Body of pancreas (tissue), 4 donors: ENCODE data around the gene LTBP2. TPM values are rescaled to one million over a fixed set of nuclear protein-coding genes. Genes with fewer than 3 reads are reported as not detected.
A peak's percentile ranks its signal among the peaks of the same experiment; 100 is the strongest.

Experiments
- ATAC-seq: fragments of 150-250 bp; one replicate; pipeline ENCODE4 v1.9.1; 2016
- DNase-seq, 4 donors: peaks; one replicate each; pipeline ENCODE4 v3.0.0-alpha.2; 2019
- H3K27ac ChIP-seq, 4 donors: fragments of 200-600 bp; sonication (generic); 1 replicate in 3 of 4; 2 replicates in 1 of 4; pipeline versions ENCODE4 v1.5.1 to v1.6.1; 2016 to 2019; ENCODE audit warnings: mild to moderate bottlenecking in 1 of 4, mixed read lengths in 1 of 4, moderate library complexity in 1 of 4
- H3K27me3 ChIP-seq, 2 donors: fragments of 200-600 bp; sonication (generic); one replicate each; pipeline ENCODE4 v1.6.0; 2016; ENCODE audit warnings: mild to moderate bottlenecking in 1 of 2
- H3K36me3 ChIP-seq, 2 donors: fragments of 200-600 bp; sonication (generic); replicated peaks in 1 of 2; 2 replicates each; pipeline ENCODE4 v1.5.1; 2016; ENCODE audit warnings: low read depth in 2 of 2; ENCODE audit not compliant: insufficient read depth in 1 of 2
- H3K4me1 ChIP-seq: fragments of 200-600 bp; sonication (generic); one replicate; pipeline ENCODE4 v1.6.0; 2016
- H3K4me3 ChIP-seq, 2 donors: fragments of 200-600 bp; sonication (generic); 1 replicate in 1 of 2; 2 replicates in 1 of 2; pipeline ENCODE4 v1.5.1; 2016 to 2019
- H3K9me3 ChIP-seq, 3 donors: fragments of 200-600 bp; sonication (generic); 1 replicate in 2 of 3; 2 replicates in 1 of 3; pipeline ENCODE4 v1.5.1; 2016
- POLR2A ChIP-seq, 3 donors: fragments of 450-650 bp; IDR thresholded peaks; one replicate each; pipeline ENCODE4 v1.6.1; 2016; ENCODE audit warnings: antibody characterized with exemption in 3 of 3, mild to moderate bottlenecking in 2 of 3
- WGBS, 2 donors: methylation state at CpG; one replicate each; pipeline ENCODE4 v1.1.5; 2017; 5-methylcytosine and 5-hydroxymethylcytosine counted together
- intact Hi-C: fragments of 100-400 bp; cut with DNase I; formaldehyde crosslinking; loops from one replicate; pipeline ENCODE4 v1.15.1; 2023
- total RNA-seq, 2 donors: library from RNA; depleted of rRNA; stranded (reverse); fragments of >200 nt; gene quantifications; one replicate each; pipeline ENCODE4 v1.1.0, GENCODE V29; 2016
- TF ChIP-seq, protein P1 (sequence below), 7 experiments: fragments of 450-650 bp in 4 of 7; fragments of 200-600 bp in 3 of 7; sonication (generic) in 3 of 7; IDR thresholded peaks; one replicate each; pipeline ENCODE4 v1.5.1; 2016 to 2019; ENCODE audit warnings: antibody characterized with exemption in 7 of 7

LTBP2 gene
- total RNA-seq, 2 donors from 2014 or later, result 15.8 to 20.4 TPM

DNA sequence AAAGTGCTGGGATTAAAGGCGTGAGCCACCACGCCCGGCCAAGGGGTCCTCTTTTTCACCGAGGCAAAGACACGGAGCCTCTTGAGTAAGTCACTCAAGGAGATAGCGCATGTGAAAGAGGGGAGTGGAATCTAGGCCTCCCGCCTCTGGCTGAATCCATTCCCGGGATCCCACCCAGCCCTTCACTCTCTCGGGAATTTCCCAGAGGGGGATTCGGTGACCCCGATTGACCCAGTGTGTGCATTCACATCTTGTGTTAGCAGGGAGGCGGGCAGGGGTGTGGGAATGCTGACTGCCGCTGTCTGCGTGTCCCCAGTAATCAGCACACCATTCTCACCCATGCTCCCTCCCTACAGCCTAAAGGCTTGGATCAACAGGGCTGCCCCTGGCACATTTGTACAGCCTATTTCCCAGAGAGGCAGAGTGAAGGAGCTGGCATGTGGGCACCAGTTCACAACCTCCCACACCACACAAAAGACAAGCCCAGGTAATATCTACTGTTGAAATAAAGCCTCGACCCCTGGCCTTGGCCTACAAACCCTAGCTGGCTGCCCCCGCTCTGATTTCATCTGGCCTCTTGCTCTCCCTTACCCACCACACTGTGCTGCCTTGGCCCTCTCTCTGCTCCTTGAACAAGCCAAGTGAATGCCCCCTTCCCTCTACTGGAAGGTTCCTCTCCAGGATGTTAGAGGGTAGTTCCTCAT lies 1.3 kb upstream of the LTBP2 start:
- Histone ChIP-seq H3K4me3 (no peak overlapping the region), H3K4me1 (peaks cover 67% of the 10 kb centered on the region), H3K27ac (no peak overlapping the region), H3K27me3 (no peaks in the 10 kb centered on the region), H3K9me3 (no peaks in the 10 kb centered on the region), H3K36me3 (no peaks in the 10 kb centered on the region)
- intact Hi-C loops, result no loop called here
- WGBS, 2 donors, result 53 to 54% methylated on average over 16 of the region's 16 CpGs
- DNase-seq, result no peak
- ATAC-seq, result no peak
- no peak for TF ChIP-seq POLR2A (IDR thresholded peaks at IDR 0.05)
- TF ChIP-seq, protein P1, sequence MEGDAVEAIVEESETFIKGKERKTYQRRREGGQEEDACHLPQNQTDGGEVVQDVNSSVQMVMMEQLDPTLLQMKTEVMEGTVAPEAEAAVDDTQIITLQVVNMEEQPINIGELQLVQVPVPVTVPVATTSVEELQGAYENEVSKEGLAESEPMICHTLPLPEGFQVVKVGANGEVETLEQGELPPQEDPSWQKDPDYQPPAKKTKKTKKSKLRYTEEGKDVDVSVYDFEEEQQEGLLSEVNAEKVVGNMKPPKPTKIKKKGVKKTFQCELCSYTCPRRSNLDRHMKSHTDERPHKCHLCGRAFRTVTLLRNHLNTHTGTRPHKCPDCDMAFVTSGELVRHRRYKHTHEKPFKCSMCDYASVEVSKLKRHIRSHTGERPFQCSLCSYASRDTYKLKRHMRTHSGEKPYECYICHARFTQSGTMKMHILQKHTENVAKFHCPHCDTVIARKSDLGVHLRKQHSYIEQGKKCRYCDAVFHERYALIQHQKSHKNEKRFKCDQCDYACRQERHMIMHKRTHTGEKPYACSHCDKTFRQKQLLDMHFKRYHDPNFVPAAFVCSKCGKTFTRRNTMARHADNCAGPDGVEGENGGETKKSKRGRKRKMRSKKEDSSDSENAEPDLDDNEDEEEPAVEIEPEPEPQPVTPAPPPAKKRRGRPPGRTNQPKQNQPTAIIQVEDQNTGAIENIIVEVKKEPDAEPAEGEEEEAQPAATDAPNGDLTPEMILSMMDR (IDR thresholded peaks at IDR 0.05), result no peak

DNA sequence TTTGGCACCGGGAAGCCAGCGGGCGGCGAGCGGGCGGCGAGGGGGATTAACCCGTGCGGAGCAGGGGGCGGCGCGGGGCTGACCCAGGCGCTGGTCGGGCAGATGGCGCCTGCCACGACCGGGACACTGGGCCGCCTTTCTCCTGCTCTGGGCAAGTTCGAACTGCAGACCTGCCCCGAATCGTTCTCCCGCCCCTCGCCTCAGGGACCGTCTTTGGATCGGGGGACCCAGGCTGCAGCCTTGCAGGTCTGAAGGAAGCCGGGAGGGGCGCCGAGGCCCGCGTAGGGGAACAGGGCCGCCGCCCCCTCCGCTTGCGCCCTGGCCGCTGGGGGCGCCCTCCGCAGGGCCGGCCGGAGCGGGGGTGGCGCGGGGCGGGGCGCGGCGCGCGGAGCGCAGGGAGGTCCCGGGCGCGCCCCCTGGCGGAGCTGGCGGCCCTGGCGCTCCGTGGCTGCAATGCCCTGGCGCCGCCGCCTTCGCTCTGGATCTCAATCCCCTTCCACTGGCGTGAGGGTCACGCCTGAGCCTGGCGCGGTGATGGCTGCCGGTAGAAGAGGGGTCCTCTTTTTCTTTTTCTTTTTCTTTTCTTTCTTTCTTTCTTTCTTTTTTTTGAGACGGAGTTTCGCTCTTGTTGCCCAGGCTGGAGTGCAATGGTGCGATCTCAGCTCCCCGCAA lies 449 bp upstream of the LTBP2 start:
- H3K36me3 ChIP-seq, result no peaks in the 10 kb centered on the region
- H3K27ac ChIP-seq, result peak overlapping the region in 1 of 4 donors; percentile 19
- DNase-seq (peak; percentile 80 to 90 (median 84)), ATAC-seq (peak; percentile 81)
- H3K4me3 ChIP-seq, result peak overlapping the region; percentile 58 to 62
- WGBS, 2 donors, result 11 to 18% methylated on average over 16 to 30 of the region's 69 CpGs
- intact Hi-C loops, result no loop called here
- H3K4me1 ChIP-seq, result peaks cover 58% of the 10 kb centered on the region
- H3K9me3 ChIP-seq, result no peaks in the 10 kb centered on the region
- peak in 2 of 3 donors; percentile 15 to 24 for TF ChIP-seq POLR2A (IDR thresholded peaks at IDR 0.05)
- TF ChIP-seq, protein P1 (IDR thresholded peaks at IDR 0.05), result peak; percentile 48 to 98 (median 87)
- no peaks in the 10 kb centered on the region for H3K27me3 ChIP-seq

DNA sequence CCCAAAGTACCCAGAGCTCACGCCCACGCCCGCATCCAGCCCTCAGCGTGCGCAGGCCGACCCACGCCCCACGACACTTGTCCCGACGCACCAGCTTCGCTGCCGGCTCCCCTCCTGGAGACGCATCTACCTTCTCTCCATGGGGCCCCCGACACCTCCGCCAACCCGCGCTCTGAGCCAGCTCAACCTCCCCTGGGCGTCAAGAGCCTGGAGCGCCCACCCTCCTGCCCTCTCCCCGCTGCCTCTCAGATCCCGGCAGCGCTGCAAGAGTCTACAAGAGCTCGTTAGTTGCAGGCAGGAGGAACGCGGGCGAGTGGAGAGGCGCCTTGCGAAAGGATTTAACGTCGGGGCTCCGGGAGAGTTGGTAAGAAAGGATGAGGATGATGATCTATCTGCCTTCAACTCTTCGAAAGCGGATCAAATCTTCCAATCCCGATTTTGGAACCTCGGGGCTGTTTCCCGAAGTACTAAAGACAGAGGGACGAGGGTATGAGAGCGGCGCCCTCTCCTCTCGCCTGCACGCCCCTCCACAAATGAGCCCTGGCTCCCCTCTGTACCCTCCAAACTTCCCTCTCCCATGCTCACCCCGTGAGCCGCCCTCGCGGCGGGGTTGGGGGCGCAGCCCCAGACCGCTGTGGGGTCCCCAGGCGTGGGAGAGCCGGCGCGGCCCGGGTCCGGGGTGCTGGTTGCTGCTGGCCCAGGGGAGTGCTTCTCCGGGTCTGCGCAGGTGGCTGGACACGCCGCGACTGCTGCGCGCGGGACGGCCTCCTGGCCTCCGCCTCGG lies 979 bp downstream of the LTBP2 start:
- intact Hi-C loops, result no loop called here
- no peaks in the 10 kb centered on the region for H3K9me3 ChIP-seq
- DNase-seq, result no peak
- TF ChIP-seq POLR2A (IDR thresholded peaks at IDR 0.05), result no peak
- TF ChIP-seq, protein P1 (IDR thresholded peaks at IDR 0.05), result no peak
- H3K27me3 ChIP-seq, result no peaks in the 10 kb centered on the region
- no peak overlapping the region for H3K27ac ChIP-seq
- 52 to 74% methylated on average over 51 to 63 of the region's 65 CpGs for WGBS, 2 donors
- H3K4me1 ChIP-seq, result peaks cover 45% of the 10 kb centered on the region
- no peak for ATAC-seq
- no peak overlapping the region for H3K4me3 ChIP-seq
- no peaks in the 10 kb centered on the region for H3K36me3 ChIP-seq

DNA sequence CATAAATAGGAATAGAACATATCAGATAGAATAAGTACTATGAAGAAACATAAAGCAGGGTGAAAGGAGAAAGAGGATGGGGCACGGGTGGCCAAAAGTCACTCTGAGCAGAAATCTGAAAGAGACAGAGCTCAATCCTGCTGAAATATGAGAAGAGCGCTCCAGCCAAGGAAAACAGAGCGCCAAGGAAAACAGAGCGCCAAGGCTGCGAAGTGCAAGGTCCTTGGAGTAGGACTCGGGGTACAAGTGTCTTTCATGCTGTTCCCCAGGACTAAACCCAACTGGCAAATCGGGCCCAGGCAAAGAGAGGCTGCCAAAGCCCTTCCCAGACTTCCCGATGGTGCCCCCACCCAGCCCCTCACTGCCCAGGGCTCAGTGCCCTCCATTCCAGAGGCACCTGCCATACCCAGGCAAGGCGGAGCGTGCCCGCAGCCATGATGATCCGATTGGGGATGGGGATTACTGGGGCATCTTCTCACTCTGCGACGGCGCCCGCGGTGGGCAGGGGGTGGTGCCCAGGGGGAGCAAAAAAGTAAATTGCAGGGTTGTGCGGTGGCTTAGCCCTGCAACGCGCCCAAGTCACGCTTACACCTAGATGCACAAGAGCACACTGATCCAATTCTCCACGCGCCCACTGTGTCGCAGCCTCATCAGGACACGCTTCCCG lies 1.7 kb downstream of the LTBP2 start:
- Histone ChIP-seq H3K27me3 (no peaks in the 10 kb centered on the region), H3K4me1 (peaks cover 44% of the 10 kb centered on the region), H3K4me3 (no peak overlapping the region), H3K27ac (peak overlapping the region in 1 of 4 donors; percentile 51), H3K9me3 (no peaks in the 10 kb centered on the region), H3K36me3 (no peaks in the 10 kb centered on the region)
- TF ChIP-seq POLR2A (IDR thresholded peaks at IDR 0.05), result no peak
- TF ChIP-seq, protein P1 (IDR thresholded peaks at IDR 0.05), result no peak
- 77 to 78% methylated on average over 26 of the region's 26 CpGs for WGBS, 2 donors
- ATAC-seq (no peak), DNase-seq (peak in 1 of 4 donors; percentile 31)
- intact Hi-C loops, result no loop called here
